ENCODE measurements around the gene APOC4.

GRCh38 chr19:44904426-44904994 lies 37.5 kb upstream of the APOC4 start:
- TF ChIP-seq CTCF (IDR thresholded peaks at IDR 0.05; ENCODE audit: low read depth, low read length, missing input control), result peak; percentile 33
- TF ChIP-seq RAD21 (IDR thresholded peaks at IDR 0.05), result peak; percentile 23 to 44
- no peak for TF ChIP-seq SP1 (IDR thresholded peaks at IDR 0.05)
- no peak for TF ChIP-seq MAX (IDR thresholded peaks at IDR 0.05)
- no peak for TF ChIP-seq REST (IDR thresholded peaks at IDR 0.05)
- TF ChIP-seq FOXA2 (IDR thresholded peaks at IDR 0.05), result no peak
- no peak for TF ChIP-seq JUND (IDR thresholded peaks at IDR 0.05)
- TF ChIP-seq YY1 (IDR thresholded peaks at IDR 0.05), result no peak
- TF ChIP-seq RXRA (IDR thresholded peaks at IDR 0.05), result no peak

Measured in liver (tissue), 3 donors.